ENCODE measurements around the gene ROS1. TPM values are rescaled to one million over a fixed set of nuclear protein-coding genes. Genes with fewer than 3 reads are reported as not detected.
"Not testable (repeated sequence)": the region's sequence is repeated elsewhere in the genome, so short reads cannot be mapped to it uniquely, and the experiment has no call there.

The ROS1 gene
- total RNA-seq, 2 donors from 2014 or later: not detected

- ATAC-seq (no peak), DNase-seq (ENCODE audit: low spot score in 2 of 2) (no peak)
- Mint-ChIP-seq H3K36me3 (no peaks in the 10 kb centered on the region), H3K9me3 (no peaks in the 10 kb centered on the region), H3K27ac (no peak overlapping the region)
Measured at GRCh38 chr6:117399126-117399525, 26.6 kb downstream of the ROS1 start.

GRCh38 chr6:117397536-117398227, 28.1 kb downstream of the ROS1 start:
- ATAC-seq: no peak
- H3K36me3 Mint-ChIP-seq: no peaks in the 10 kb centered on the region

GRCh38 chr6:117396228-117396627, 29.5 kb downstream of the ROS1 start:
- no peak for DNase-seq (ENCODE audit: low spot score in 2 of 2)
- Mint-ChIP-seq H3K36me3 (no peaks in the 10 kb centered on the region), H3K27ac (no peak overlapping the region), H3K9me3 (no peaks in the 10 kb centered on the region)
- ATAC-seq: no peak

More at GRCh38 chr6:117397536-117398227, 28.1 kb downstream of the ROS1 start:
- Mint-ChIP-seq H3K9me3 (no peaks in the 10 kb centered on the region), H3K27ac (no peak overlapping the region)
- no peak for DNase-seq (ENCODE audit: low spot score in 2 of 2)

GRCh38 chr6:117395164-117395563, 30.6 kb downstream of the ROS1 start:
- no peak for ATAC-seq
- H3K36me3 Mint-ChIP-seq: no peaks in the 10 kb centered on the region
- no peak overlapping the region for H3K27ac Mint-ChIP-seq
- no peak for DNase-seq (ENCODE audit: low spot score in 2 of 2)
- no peaks in the 10 kb centered on the region for H3K9me3 Mint-ChIP-seq

- Mint-ChIP-seq H3K36me3 (no peaks in the 10 kb centered on the region), H3K9me3 (no peaks in the 10 kb centered on the region), H3K27ac (no peak overlapping the region)
- ATAC-seq: no peak
- DNase-seq (ENCODE audit: low spot score in 2 of 2): no peak
Measured at GRCh38 chr6:117393045-117393444, 32.7 kb downstream of the ROS1 start.

- no peaks in the 10 kb centered on the region for H3K9me3 Mint-ChIP-seq
- no peak for DNase-seq (ENCODE audit: low spot score in 2 of 2)
Measured at GRCh38 chr6:117391874-117392583, 33.7 kb downstream of the ROS1 start.

GRCh38 chr6:117389227-117390057, 36.3 kb downstream of the ROS1 start:
- no peaks in the 10 kb centered on the region for H3K36me3 Mint-ChIP-seq
- ATAC-seq (no peak), DNase-seq (ENCODE audit: low spot score in 2 of 2) (no peak)
- no peak overlapping the region for H3K27ac Mint-ChIP-seq
- no peaks in the 10 kb centered on the region for H3K9me3 Mint-ChIP-seq

More at GRCh38 chr6:117391874-117392583, 33.7 kb downstream of the ROS1 start:
- ATAC-seq: no peak
- Mint-ChIP-seq H3K27ac (no peak overlapping the region), H3K36me3 (no peaks in the 10 kb centered on the region)

- no peaks in the 10 kb centered on the region for H3K9me3 Mint-ChIP-seq
- DNase-seq (ENCODE audit: low spot score in 2 of 2) (no peak), ATAC-seq (no peak)
- H3K36me3 Mint-ChIP-seq: no peaks in the 10 kb centered on the region
- no peak overlapping the region for H3K27ac Mint-ChIP-seq
Measured at GRCh38 chr6:117387454-117387974, 38.2 kb downstream of the ROS1 start.

GRCh38 chr6:117384659-117385058, 41.1 kb downstream of the ROS1 start:
- H3K9me3 Mint-ChIP-seq: no peaks in the 10 kb centered on the region
- no peak overlapping the region for H3K27ac Mint-ChIP-seq
- H3K36me3 Mint-ChIP-seq: no peaks in the 10 kb centered on the region

GRCh38 chr6:117381749-117382148, 44.0 kb downstream of the ROS1 start:
- ATAC-seq: no peak

More at GRCh38 chr6:117384659-117385058, 41.1 kb downstream of the ROS1 start:
- DNase-seq (ENCODE audit: low spot score in 2 of 2) (no peak), ATAC-seq (no peak)

GRCh38 chr6:117380298-117380697, 45.4 kb downstream of the ROS1 start:
- Mint-ChIP-seq H3K27ac (no peak overlapping the region), H3K36me3 (no peaks in the 10 kb centered on the region), H3K9me3 (no peaks in the 10 kb centered on the region)
- DNase-seq (ENCODE audit: low spot score in 2 of 2) (no peak), ATAC-seq (no peak)

More at GRCh38 chr6:117381749-117382148, 44.0 kb downstream of the ROS1 start:
- Mint-ChIP-seq H3K36me3 (no peaks in the 10 kb centered on the region), H3K9me3 (no peaks in the 10 kb centered on the region), H3K27ac (no peak overlapping the region)
- no peak for DNase-seq (ENCODE audit: low spot score in 2 of 2)

- Mint-ChIP-seq H3K27ac (no peak overlapping the region), H3K36me3 (no peaks in the 10 kb centered on the region), H3K9me3 (no peaks in the 10 kb centered on the region)
- ATAC-seq (no peak), DNase-seq (ENCODE audit: low spot score in 2 of 2) (no peak)
Measured at GRCh38 chr6:117375446-117375845, 50.3 kb downstream of the ROS1 start.

GRCh38 chr6:117373211-117373813, 52.4 kb downstream of the ROS1 start:
- Mint-ChIP-seq H3K36me3 (no peaks in the 10 kb centered on the region), H3K9me3 (no peaks in the 10 kb centered on the region), H3K27ac (no peak overlapping the region)
- ATAC-seq (no peak), DNase-seq (ENCODE audit: low spot score in 2 of 2) (no peak)

- H3K9me3 Mint-ChIP-seq; H3K36me3 Mint-ChIP-seq; DNase-seq (ENCODE audit: low spot score in 2 of 2); H3K27ac Mint-ChIP-seq; ATAC-seq: not testable (repeated sequence)
Measured at GRCh38 chr6:117372289-117372688, 53.5 kb downstream of the ROS1 start.

- DNase-seq (ENCODE audit: low spot score in 2 of 2) (no peak), ATAC-seq (no peak)
- Mint-ChIP-seq H3K9me3 (no peaks in the 10 kb centered on the region), H3K27ac (no peak overlapping the region), H3K36me3 (no peaks in the 10 kb centered on the region)
Measured at GRCh38 chr6:117371492-117371891, 54.2 kb downstream of the ROS1 start.

- no peak for ATAC-seq
- DNase-seq (ENCODE audit: low spot score in 2 of 2): no peak
- no peak overlapping the region for H3K27ac Mint-ChIP-seq
- no peaks in the 10 kb centered on the region for H3K36me3 Mint-ChIP-seq
- no peaks in the 10 kb centered on the region for H3K9me3 Mint-ChIP-seq
Measured at GRCh38 chr6:117359581-117359980, 66.2 kb downstream of the ROS1 start.

All from activated naive CD4-positive, alpha-beta T cell treated with anti-CD3 and anti-CD28 coated beads, Interleukin-2, amount 50 U/mL, for 72 hours (primary cell).